ENCODE data around the gene EYS.

DNA sequence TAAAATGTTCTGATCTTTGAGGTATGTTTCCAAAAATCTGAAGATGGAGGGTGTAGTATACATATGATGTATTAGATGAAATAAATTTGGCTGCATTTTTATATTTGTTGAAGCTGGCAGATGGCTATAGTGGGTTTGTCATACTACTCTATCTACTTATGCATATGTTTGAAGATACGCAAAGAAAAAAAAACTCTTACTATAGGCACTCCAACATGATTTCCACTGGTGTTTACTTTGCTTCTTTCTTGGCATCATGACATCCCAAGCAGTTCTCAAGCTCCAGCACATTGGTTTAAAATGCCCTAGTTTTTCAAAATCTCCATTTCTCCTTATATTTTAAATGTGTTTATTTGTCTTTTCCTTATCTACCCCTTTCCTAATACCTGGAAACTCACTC, 1359.6 kb downstream of the EYS start:
- no peak for TF ChIP-seq POLR2AphosphoS5 (IDR thresholded peaks at IDR 0.05; ENCODE audit: borderline replicate concordance, low read depth, low read length)
- no peak for TF ChIP-seq FOXP2 (optimal IDR thresholded peaks at IDR 0.05; ENCODE audit: control extremely low read depth, extremely low read length, insufficient read depth)

Measured in SK-N-MC (cell line).